ENCODE results near the gene RSPRY1. TPM values are rescaled to one million over a fixed set of nuclear protein-coding genes. Genes with fewer than 3 reads are reported as not detected.
A peak's percentile ranks its signal among the peaks of the same experiment; 100 is the strongest.

The RSPRY1 gene
- total and polyA plus RNA-seq, 2 donors from 2014 or later: 14.4 to 32.2 TPM

DNA sequence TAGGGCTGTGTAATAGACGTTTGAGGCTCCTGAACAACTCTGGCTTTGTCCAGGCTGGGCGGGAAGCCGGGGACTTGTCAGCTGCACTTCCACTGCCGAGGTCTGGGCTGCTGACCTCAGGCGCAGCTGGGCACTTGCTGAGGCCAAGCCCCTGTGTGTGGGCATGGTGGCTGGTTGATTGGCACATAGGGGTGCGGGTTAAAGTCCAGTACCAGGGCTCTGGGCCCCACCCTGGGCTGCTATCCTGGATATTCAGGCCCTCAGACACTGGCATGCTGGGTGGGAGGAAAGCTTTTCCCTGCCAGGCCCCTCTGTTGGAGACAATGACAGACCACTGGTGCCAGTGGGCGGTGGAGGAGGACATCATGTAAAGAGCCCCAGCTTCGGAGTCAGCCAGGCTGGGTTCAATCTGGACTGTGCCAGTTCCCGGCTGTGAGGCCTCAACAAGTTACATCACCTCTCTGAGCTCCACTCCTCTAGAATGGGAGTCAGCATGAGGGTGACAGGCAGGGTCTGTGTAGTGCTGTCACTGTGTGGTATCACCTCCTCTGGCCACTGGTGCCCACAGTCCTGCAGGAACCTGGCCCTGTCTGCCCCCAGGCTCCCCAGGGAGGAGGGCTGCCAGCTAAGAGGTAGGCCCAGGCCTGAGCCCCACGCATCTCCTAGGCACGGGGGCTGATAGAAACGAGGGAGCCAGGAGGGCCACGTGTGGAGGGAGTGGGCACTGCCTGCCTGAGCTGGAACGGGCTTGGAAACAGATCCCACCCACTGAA, 42.8 kb upstream of the RSPRY1 start:
- Histone ChIP-seq H3K9me3 (ENCODE audit: control insufficient read depth in 2 of 3, insufficient read depth in 1 of 3, low read length in 3 of 3) (no peaks in the 10 kb centered on the region), H3K9ac (ENCODE audit: low read length in 3 of 3) (no peak overlapping the region), H3K27ac (ENCODE audit: low read depth in 2 of 2, low read length in 2 of 2) (no peak overlapping the region), H3K4me1 (ENCODE audit: control insufficient read depth in 2 of 3, insufficient read depth in 2 of 3, low read depth in 1 of 3, low read length in 3 of 3) (peaks cover 0 to 44% (median 15%) of the 10 kb centered on the region in 3 donors), H3K27me3 (ENCODE audit: control insufficient read depth, insufficient read depth, low read length) (no peaks in the 10 kb centered on the region), H3K4me3 (ENCODE audit: low read length in 3 of 3) (no peak overlapping the region), H3K36me3 (ENCODE audit: control insufficient read depth in 2 of 3, insufficient read depth in 3 of 3, low read length in 3 of 3) (no peaks in the 10 kb centered on the region)
- no peak for FAIRE-seq
- peak in 1 of 5 donors; percentile 44 for DNase-seq
- intact Hi-C loops (cut with DNase I): no loop called here
- TF ChIP-seq CTCF (IDR thresholded peaks at IDR 0.05; ENCODE audit: borderline replicate concordance, extremely low read depth, insufficient read depth): no peak

GRCh38 chr16:57144027-57144426, 42.1 kb upstream of the RSPRY1 start:
- no peak for FAIRE-seq
- H3K4me3 ChIP-seq (ENCODE audit: low read length in 3 of 3): no peak overlapping the region
- TF ChIP-seq CTCF (IDR thresholded peaks at IDR 0.05; ENCODE audit: borderline replicate concordance, extremely low read depth, insufficient read depth): no peak

GRCh38 chr16:57145046-57146021, 40.8 kb upstream of the RSPRY1 start:
- Histone ChIP-seq H3K27me3 (ENCODE audit: control insufficient read depth, insufficient read depth, low read length) (no peaks in the 10 kb centered on the region), H3K4me1 (ENCODE audit: control insufficient read depth in 2 of 3, insufficient read depth in 2 of 3, low read depth in 1 of 3, low read length in 3 of 3) (peaks cover 0 to 53% (median 22%) of the 10 kb centered on the region in 3 donors), H3K36me3 (ENCODE audit: control insufficient read depth in 2 of 3, insufficient read depth in 3 of 3, low read length in 3 of 3) (no peaks in the 10 kb centered on the region), H3K4me3 (ENCODE audit: low read length in 3 of 3) (no peak overlapping the region), H3K9me3 (ENCODE audit: control insufficient read depth in 2 of 3, insufficient read depth in 1 of 3, low read length in 3 of 3) (no peaks in the 10 kb centered on the region), H3K9ac (ENCODE audit: low read length in 3 of 3) (no peak overlapping the region), H3K27ac (ENCODE audit: low read depth in 2 of 2, low read length in 2 of 2) (peak overlapping the region in 1 of 2 donors; percentile 13)
- intact Hi-C loops (cut with DNase I): no loop called here
- TF ChIP-seq CTCF (IDR thresholded peaks at IDR 0.05; ENCODE audit: borderline replicate concordance, extremely low read depth, insufficient read depth): no peak
- FAIRE-seq (no peak), DNase-seq (peak in 1 of 5 donors; percentile 35)

More at GRCh38 chr16:57144027-57144426, 42.1 kb upstream of the RSPRY1 start:
- Histone ChIP-seq H3K36me3 (ENCODE audit: control insufficient read depth in 2 of 3, insufficient read depth in 3 of 3, low read length in 3 of 3) (no peaks in the 10 kb centered on the region), H3K9ac (ENCODE audit: low read length in 3 of 3) (no peak overlapping the region), H3K4me1 (ENCODE audit: control insufficient read depth in 2 of 3, insufficient read depth in 2 of 3, low read depth in 1 of 3, low read length in 3 of 3) (peaks cover 0 to 51% (median 19%) of the 10 kb centered on the region in 3 donors), H3K27ac (ENCODE audit: low read depth in 2 of 2, low read length in 2 of 2) (no peak overlapping the region), H3K27me3 (ENCODE audit: control insufficient read depth, insufficient read depth, low read length) (no peaks in the 10 kb centered on the region), H3K9me3 (ENCODE audit: control insufficient read depth in 2 of 3, insufficient read depth in 1 of 3, low read length in 3 of 3) (no peaks in the 10 kb centered on the region)
- intact Hi-C loops (cut with DNase I): no loop called here
- DNase-seq: peak in 1 of 5 donors; percentile 18
